Measurements from ENCODE around the gene PLCXD1. TPM values are rescaled to one million over a fixed set of nuclear protein-coding genes. Genes with fewer than 3 reads are reported as not detected.

The PLCXD1 gene
- total RNA-seq, 1 donor from 2014 or later, result 14.0 TPM

DNA sequence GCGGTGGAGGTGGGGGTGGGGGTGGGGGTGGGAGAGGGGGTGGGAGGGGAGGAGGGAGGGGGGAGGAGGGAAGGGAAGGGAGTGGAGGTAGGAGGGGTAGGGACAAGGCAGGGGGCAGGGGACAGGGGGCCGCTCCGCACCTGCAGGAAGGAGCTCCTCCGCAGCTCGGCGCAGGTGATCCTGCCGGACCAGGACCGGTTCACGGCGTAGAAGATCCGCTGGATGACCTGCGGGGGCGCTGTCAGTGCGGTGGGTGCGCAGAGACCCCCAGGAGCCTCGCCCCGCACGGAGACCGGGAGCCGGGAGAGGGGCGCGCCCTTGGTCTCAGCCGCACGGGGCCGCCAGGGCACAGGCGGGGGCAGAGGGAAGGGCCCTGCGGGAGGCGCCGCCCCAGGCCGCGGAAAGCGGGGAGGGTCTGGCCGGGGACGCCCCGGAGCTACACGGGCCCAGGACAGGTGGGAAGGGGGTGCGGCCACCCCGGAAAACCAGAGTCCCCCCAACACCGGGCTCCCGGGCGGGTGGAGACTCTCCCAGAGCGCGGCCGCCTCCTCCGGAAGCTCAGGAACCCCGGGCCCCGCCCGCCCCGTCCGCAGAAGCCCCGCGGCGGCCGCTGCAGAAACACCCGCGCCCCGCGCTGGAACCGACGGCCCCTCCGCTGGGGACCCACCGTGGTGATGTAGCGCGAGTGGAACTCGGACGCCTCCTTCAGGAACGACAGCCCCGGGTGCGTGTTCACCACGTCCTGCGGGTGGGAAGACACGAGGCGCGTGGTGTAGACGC is 65.0 kb downstream of the PLCXD1 start:
- Histone ChIP-seq H3K4me3 (no peak overlapping the region), H3K9me3 (no peaks in the 10 kb centered on the region), H3K27me3 (no peaks in the 10 kb centered on the region), H3K4me1 (no peaks in the 10 kb centered on the region), H3K27ac (no peak overlapping the region), H3K36me3 (peaks cover 0 to 19% of the 10 kb centered on the region in 2 donors)
- no peak for TF ChIP-seq POLR2A (IDR thresholded peaks at IDR 0.05)
- TF ChIP-seq, protein P1, sequence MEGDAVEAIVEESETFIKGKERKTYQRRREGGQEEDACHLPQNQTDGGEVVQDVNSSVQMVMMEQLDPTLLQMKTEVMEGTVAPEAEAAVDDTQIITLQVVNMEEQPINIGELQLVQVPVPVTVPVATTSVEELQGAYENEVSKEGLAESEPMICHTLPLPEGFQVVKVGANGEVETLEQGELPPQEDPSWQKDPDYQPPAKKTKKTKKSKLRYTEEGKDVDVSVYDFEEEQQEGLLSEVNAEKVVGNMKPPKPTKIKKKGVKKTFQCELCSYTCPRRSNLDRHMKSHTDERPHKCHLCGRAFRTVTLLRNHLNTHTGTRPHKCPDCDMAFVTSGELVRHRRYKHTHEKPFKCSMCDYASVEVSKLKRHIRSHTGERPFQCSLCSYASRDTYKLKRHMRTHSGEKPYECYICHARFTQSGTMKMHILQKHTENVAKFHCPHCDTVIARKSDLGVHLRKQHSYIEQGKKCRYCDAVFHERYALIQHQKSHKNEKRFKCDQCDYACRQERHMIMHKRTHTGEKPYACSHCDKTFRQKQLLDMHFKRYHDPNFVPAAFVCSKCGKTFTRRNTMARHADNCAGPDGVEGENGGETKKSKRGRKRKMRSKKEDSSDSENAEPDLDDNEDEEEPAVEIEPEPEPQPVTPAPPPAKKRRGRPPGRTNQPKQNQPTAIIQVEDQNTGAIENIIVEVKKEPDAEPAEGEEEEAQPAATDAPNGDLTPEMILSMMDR (IDR thresholded peaks at IDR 0.05), result no peak
- TF ChIP-seq POLR2AphosphoS5 (IDR thresholded peaks at IDR 0.05; ENCODE audit: insufficient read depth in 1 of 2, low read depth in 1 of 2), result no peak
- intact Hi-C loops (cut with DNase I), result no loop called here
- DNase-seq (ENCODE audit: extremely low spot score in 2 of 2), result no peak

DNA sequence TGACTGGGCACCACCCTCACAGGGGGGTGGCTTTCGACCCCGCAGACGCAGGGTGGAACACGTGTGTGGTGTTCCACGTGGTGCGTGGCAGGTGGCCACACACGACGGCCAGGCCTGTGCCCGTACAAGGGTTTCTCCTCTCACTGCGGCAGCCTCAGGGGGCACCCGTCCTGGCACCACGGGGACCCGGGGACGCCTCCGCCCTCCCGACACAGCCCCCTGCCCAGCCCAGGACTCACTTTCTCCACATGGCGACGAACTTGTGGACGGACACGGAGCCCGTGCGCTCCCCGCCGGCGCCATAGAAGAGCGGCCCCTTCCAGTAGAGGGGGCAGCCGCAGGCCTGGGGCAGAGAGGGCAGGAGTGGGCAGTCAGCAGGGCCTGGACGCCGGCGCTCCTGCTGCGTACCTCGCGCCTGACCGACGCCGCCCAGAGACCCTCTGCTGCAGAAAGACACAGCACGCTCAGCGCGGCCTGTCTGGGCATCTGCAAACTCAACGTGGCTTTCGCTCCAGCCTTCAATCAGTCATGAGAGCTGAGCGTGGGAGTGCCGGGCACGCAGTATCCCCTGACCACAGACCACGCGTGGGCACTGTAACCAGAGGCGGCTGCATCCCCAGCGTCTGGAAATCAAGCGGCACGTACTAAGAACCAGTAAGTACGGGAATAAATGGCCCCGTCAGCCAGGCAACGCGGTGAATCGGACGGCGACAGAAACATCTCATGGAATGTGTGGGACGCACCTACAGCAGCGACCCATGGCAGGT is 66.4 kb downstream of the PLCXD1 start:
- Histone ChIP-seq H3K4me3 (no peak overlapping the region), H3K36me3 (peaks cover 0 to 19% of the 10 kb centered on the region in 2 donors), H3K9me3 (no peaks in the 10 kb centered on the region), H3K27ac (no peak overlapping the region), H3K27me3 (no peaks in the 10 kb centered on the region), H3K4me1 (no peaks in the 10 kb centered on the region)
- no peak for DNase-seq (ENCODE audit: extremely low spot score in 2 of 2)
- TF ChIP-seq, protein P1 (IDR thresholded peaks at IDR 0.05), result no peak
- no peak for TF ChIP-seq POLR2A (IDR thresholded peaks at IDR 0.05)
- TF ChIP-seq POLR2AphosphoS5 (IDR thresholded peaks at IDR 0.05; ENCODE audit: insufficient read depth in 1 of 2, low read depth in 1 of 2), result no peak
- intact Hi-C loops (cut with DNase I), result no loop called here

DNA sequence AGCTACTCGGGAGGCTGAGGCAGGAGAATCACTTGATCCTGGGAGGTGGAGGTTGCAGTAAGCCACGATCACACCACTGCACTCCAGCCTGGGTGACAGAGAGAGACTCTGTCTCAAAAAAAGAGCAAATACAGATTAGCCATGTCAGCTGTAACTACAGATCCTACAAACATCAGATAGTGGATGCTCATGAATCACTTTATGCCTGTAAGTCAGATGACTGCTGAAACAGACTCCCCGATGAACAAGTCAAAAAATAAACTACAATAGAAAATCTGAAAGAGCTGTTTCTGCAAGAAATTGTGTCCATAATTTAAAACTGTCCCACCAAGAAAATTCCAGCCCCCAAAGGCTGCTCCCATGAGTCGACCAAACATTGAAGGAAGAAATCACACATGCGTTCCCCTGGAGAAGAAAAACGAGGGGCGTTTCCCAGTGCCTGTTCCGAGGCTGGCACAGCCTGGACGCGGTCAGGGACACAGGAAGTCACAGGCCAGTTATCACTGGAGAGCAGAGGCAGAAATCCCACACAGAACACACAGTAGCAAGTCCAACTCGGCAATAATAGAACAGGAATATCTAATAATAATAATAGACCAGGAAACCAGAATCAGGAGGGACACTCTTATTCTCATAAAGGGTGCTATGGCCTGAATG is 67.4 kb downstream of the PLCXD1 start:
- Histone ChIP-seq H3K27ac (no peak overlapping the region), H3K9me3 (no peaks in the 10 kb centered on the region), H3K27me3 (no peaks in the 10 kb centered on the region), H3K36me3 (peaks cover 0 to 19% of the 10 kb centered on the region in 2 donors), H3K4me3 (no peak overlapping the region), H3K4me1 (no peaks in the 10 kb centered on the region)
- intact Hi-C loops (cut with DNase I), result no loop called here
- DNase-seq (ENCODE audit: extremely low spot score in 2 of 2), result no peak
- TF ChIP-seq, protein P1 (IDR thresholded peaks at IDR 0.05), result no peak
- TF ChIP-seq POLR2AphosphoS5 (IDR thresholded peaks at IDR 0.05; ENCODE audit: insufficient read depth in 1 of 2, low read depth in 1 of 2), result no peak
- no peak for TF ChIP-seq POLR2A (IDR thresholded peaks at IDR 0.05)

DNA sequence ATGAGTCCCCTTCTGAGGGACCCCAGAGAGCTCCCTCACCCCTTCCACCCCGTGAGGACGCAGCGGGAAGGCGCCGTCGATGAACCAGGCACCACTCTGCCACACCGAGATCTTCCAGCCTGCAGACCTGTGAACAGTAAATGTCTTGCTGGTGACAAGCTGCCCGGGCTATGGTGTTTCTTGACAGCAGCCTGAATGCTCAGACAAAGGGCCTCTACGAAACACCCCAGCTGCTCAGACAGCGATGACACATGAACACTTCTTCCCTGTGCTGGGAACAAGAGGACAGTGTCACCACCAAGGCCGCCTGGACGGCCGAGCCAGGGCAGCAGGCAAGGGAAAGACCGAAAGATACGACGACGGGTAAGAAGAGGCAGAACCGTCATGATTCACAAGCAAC is 68.0 kb downstream of the PLCXD1 start:
- no peak for DNase-seq (ENCODE audit: extremely low spot score in 2 of 2)
- no peak overlapping the region for H3K27ac ChIP-seq
- intact Hi-C loops (cut with DNase I), result no loop called here

More for the DNA sequence above, 68.0 kb downstream of the PLCXD1 start:
- Histone ChIP-seq H3K9me3 (no peaks in the 10 kb centered on the region), H3K4me1 (no peaks in the 10 kb centered on the region), H3K4me3 (no peak overlapping the region), H3K27me3 (no peaks in the 10 kb centered on the region), H3K36me3 (peaks cover 0 to 19% of the 10 kb centered on the region in 2 donors)
- no peak for TF ChIP-seq POLR2A (IDR thresholded peaks at IDR 0.05)
- TF ChIP-seq, protein P1 (IDR thresholded peaks at IDR 0.05), result no peak
- TF ChIP-seq POLR2AphosphoS5 (IDR thresholded peaks at IDR 0.05; ENCODE audit: insufficient read depth in 1 of 2, low read depth in 1 of 2), result no peak

Data from vagina (tissue), 2 donors.